Neural crest cell (in vitro differentiated cells): Measurements from ENCODE around the gene SMAD6. TPM values are rescaled to one million over a fixed set of nuclear protein-coding genes. Genes with fewer than 3 reads are reported as not detected.

Experiments used
- DNase-seq: peaks from one replicate; pipeline ENCODE4 v3.0.0; 2021; ENCODE audit warnings: low read depth, mixed read lengths, low spot score
- H3K27ac Mint-ChIP-seq: one replicate; pipeline ENCODE4 v1.8.0; 2021; ENCODE audit warnings: mild to moderate bottlenecking, mixed read lengths; ENCODE audit not compliant: unreplicated experiment
- H3K27me3 Mint-ChIP-seq: 2 replicates; pipeline ENCODE4 v1.8.0; 2021; ENCODE audit warnings: low read depth, mild to moderate bottlenecking, mixed read lengths
- H3K36me3 Mint-ChIP-seq: 2 replicates; pipeline ENCODE4 v1.8.0; 2021; ENCODE audit warnings: low read depth, mild to moderate bottlenecking, mixed read lengths
- H3K4me1 Mint-ChIP-seq: 2 replicates; pipeline ENCODE4 v1.8.0; 2021; ENCODE audit warnings: mixed read lengths
- H3K4me3 Mint-ChIP-seq: one replicate; pipeline ENCODE4 v1.8.0; 2021; ENCODE audit warnings: mild to moderate bottlenecking, mixed read lengths
- H3K9me3 Mint-ChIP-seq: 2 replicates; pipeline ENCODE4 v1.8.0; 2021; ENCODE audit warnings: mixed read lengths
- total RNA-seq: library from RNA; stranded (reverse); gene quantifications from 2 replicates; pipeline ENCODE4 v1.2.1, GENCODE V29; 2021
- TF ChIP-seq, protein P1 (sequence below): fragments of 200-600 bp; sonication (generic); conservative IDR thresholded peaks from 2 replicates; pipeline ENCODE4 v1.5.0; 2021; ENCODE audit warnings: antibody characterized with exemption, mild to moderate bottlenecking

Gene SMAD6
- total RNA-seq, 1 donor from 2014 or later, result 4.7 TPM

GRCh38 chr15:66716656-66717020, 14.6 kb downstream of the SMAD6 start:
- TF ChIP-seq, protein P1, sequence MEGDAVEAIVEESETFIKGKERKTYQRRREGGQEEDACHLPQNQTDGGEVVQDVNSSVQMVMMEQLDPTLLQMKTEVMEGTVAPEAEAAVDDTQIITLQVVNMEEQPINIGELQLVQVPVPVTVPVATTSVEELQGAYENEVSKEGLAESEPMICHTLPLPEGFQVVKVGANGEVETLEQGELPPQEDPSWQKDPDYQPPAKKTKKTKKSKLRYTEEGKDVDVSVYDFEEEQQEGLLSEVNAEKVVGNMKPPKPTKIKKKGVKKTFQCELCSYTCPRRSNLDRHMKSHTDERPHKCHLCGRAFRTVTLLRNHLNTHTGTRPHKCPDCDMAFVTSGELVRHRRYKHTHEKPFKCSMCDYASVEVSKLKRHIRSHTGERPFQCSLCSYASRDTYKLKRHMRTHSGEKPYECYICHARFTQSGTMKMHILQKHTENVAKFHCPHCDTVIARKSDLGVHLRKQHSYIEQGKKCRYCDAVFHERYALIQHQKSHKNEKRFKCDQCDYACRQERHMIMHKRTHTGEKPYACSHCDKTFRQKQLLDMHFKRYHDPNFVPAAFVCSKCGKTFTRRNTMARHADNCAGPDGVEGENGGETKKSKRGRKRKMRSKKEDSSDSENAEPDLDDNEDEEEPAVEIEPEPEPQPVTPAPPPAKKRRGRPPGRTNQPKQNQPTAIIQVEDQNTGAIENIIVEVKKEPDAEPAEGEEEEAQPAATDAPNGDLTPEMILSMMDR, result no peak
- Mint-ChIP-seq H3K27me3 (no peaks in the 10 kb centered on the region), H3K4me1 (peaks cover 13% of the 10 kb centered on the region), H3K27ac (no peak overlapping the region), H3K4me3 (no peak overlapping the region), H3K36me3 (peaks cover 3% of the 10 kb centered on the region), H3K9me3 (no peaks in the 10 kb centered on the region)
- no peak for DNase-seq

DNA sequence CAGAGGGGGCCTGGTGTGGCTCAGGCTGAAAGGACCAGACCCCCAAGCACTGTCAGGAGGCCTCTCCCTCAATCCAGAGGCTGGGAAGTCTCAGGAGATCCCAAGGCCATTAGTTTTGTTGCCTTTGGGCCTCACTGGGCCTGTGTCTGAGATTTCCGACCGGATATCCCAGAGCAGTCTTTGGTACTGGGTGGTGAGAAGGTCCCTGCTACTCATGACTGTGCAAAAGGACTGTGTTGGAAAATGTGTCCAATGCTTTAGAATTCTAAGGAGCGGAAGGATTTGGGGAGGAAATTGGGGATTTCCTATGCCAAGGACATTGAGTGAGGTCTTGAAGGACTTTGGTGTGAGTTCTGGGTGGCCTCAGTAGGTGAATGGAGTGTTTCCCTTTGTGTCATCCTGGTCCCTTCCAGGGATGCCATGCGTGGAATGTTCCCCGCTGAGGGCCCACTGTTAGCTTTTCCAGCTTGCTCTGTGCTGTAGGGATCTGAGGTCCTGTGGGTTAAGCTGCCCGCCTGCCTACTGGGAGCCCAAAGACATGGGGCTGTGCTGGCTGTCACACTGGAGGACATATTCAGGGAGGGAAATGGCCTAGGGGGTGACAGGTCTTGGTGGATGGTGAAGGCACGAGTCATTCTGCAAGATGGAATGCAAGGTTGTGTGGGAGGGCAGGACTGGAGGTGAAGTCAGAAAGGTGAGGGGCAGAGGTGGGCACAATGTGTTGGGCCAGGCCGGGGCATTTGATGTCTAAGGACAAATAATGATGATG, 16.4 kb downstream of the SMAD6 start:
- no peak for DNase-seq
- H3K27ac Mint-ChIP-seq, result no peak overlapping the region
- H3K4me1 Mint-ChIP-seq, result peaks cover 8% of the 10 kb centered on the region

DNA sequence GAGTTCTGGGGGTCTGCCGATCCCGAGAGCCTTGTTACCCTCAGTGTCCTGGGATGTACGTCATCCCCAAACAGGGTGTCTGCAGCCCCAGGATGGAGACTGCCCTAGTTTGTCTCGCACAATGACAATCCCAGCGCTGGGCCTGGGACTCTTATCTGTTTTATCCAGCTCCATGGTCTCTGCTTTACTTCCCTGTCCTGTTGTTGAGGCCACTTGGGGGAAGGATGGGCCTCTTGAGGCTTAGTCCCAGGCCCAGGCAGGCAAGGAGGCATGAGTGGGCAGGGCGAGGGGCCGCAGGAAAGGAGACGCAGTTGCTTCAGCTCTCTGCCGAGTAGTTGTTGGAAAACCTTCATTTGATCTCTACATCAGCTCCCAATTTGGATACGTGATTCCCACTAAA, 17.4 kb downstream of the SMAD6 start:
- no peak overlapping the region for H3K4me3 Mint-ChIP-seq
- peaks cover 1% of the 10 kb centered on the region for H3K4me1 Mint-ChIP-seq
- TF ChIP-seq, protein P1, result no peak
- H3K36me3 Mint-ChIP-seq, result peaks cover 3% of the 10 kb centered on the region
- H3K27me3 Mint-ChIP-seq, result no peaks in the 10 kb centered on the region
- no peaks in the 10 kb centered on the region for H3K9me3 Mint-ChIP-seq
- H3K27ac Mint-ChIP-seq, result no peak overlapping the region
- no peak for DNase-seq

More for the DNA sequence above, 16.4 kb downstream of the SMAD6 start:
- no peak overlapping the region for H3K4me3 Mint-ChIP-seq
- no peaks in the 10 kb centered on the region for H3K9me3 Mint-ChIP-seq
- TF ChIP-seq, protein P1, result no peak
- peaks cover 3% of the 10 kb centered on the region for H3K36me3 Mint-ChIP-seq
- H3K27me3 Mint-ChIP-seq, result no peaks in the 10 kb centered on the region

DNA sequence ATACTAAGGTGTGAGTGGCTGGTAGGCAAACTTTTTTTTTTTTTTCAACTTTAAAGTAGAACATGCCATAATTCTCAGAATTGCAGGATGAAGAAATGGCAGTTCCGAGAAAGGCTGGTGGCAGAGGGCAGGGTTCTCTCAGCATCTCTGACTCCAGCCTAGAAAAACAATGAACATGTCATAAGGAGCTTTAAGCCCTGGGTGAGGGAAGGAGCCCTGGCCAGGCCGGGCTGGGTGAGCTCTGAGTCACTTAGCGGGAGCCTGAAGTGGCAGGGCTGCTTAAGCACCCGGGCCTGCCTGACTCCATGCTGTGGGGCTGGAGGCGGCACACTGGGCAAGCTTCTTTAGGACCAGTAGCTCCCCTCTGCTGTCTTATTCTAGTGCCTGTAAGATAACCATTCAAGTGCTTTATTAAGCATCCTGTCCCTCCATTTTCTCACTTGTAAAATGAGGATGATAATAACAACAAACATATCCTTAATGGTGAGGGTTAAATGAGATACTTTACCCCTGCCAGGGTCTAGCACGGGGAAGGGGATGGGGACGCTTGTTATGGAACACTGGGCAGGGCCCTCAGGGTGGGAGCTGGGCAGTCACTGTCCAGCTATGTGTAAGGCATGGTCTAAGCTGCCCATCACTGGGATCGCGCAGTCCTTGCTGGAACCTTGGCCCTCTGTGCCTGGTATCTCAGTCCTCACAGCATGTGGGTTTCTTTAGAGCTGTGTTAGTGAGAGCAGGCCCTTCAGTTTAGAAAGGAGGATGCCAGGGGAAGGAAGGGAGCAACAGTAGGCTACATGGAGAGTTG, 18.4 kb downstream of the SMAD6 start:
- H3K27me3 Mint-ChIP-seq, result no peaks in the 10 kb centered on the region
- no peaks in the 10 kb centered on the region for H3K9me3 Mint-ChIP-seq
- peaks cover 3% of the 10 kb centered on the region for H3K36me3 Mint-ChIP-seq
- no peak overlapping the region for H3K4me3 Mint-ChIP-seq
- TF ChIP-seq, protein P1, result no peak
- DNase-seq, result no peak
- H3K27ac Mint-ChIP-seq, result peak overlapping the region; percentile 2
- H3K4me1 Mint-ChIP-seq, result no peaks in the 10 kb centered on the region

DNA sequence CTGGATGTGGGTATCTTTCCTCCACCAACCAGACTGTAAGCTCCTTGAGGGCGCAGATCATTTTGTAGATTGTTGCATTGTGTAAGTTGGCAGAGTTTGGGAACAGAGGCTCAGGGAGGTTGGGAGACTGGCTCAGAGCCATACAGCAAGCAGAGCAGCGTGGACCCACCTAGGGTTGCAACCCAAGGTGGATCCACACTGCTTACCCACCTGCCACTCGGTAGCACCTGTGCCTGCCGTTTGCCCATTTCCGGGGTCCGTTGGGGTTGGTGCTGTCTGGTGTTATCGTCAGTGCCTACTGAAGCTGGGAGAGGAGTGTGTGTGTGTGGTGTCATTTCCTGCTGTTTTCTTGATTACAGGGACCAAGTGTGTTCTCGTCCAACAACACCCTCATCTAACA, 19.0 kb downstream of the SMAD6 start:
- no peak overlapping the region for H3K4me3 Mint-ChIP-seq

More for the DNA sequence above, 19.0 kb downstream of the SMAD6 start:
- TF ChIP-seq, protein P1, result no peak
- no peak for DNase-seq
- Mint-ChIP-seq H3K27me3 (no peaks in the 10 kb centered on the region), H3K4me1 (no peaks in the 10 kb centered on the region), H3K9me3 (no peaks in the 10 kb centered on the region), H3K27ac (peak overlapping the region; percentile 2), H3K36me3 (peaks cover 3% of the 10 kb centered on the region)
